Loucy (cell line): ENCODE results near the gene ELMO1.

Experiments
- H2AFZ ChIP-seq: fragments of 200-600 bp; sonication (generic); 2 replicates; pipeline ENCODE4 v1.6.0; 2016; ENCODE audit warnings: antibody characterized with exemption, mild to moderate bottlenecking, low read length, moderate library complexity
- H3F3A ChIP-seq: fragments of 200-600 bp; 2 replicates; pipeline ENCODE4 v1.6.0; 2016; ENCODE audit warnings: antibody characterized with exemption, low read depth, mild to moderate bottlenecking
- H3K27me3 ChIP-seq: fragments of 200-600 bp; sonication (generic); 2 replicates; pipeline ENCODE4 v1.6.1; 2014; ENCODE audit warnings: low read length, mild to moderate bottlenecking; ENCODE audit not compliant: insufficient read depth, poor library complexity, severe bottlenecking
- H3K36me3 ChIP-seq: fragments of 200-600 bp; sonication (generic); 2 replicates; pipeline ENCODE4 v1.6.1; 2016; ENCODE audit warnings: low read length; ENCODE audit not compliant: insufficient read depth
- H3K4me1 ChIP-seq: fragments of 200-600 bp; sonication (generic); 2 replicates; pipeline ENCODE4 v1.5.1; 2014; ENCODE audit warnings: low read length, mild to moderate bottlenecking; ENCODE audit not compliant: insufficient read depth, poor library complexity, severe bottlenecking
- H3K4me2 ChIP-seq: fragments of 200-600 bp; sonication (generic); 2 replicates; pipeline ENCODE4 v1.6.0; 2014; ENCODE audit warnings: antibody characterized with exemption, low read length, low read depth, mild to moderate bottlenecking; ENCODE audit not compliant: poor library complexity, severe bottlenecking
- H3K4me3 ChIP-seq: fragments of 200-600 bp; sonication (generic); 2 replicates; pipeline ENCODE4 v1.5.1; 2014; ENCODE audit warnings: low read length, mild to moderate bottlenecking, mixed read lengths; ENCODE audit not compliant: poor library complexity, severe bottlenecking
- H3K79me2 ChIP-seq: fragments of 200-600 bp; sonication (generic); 2 replicates; pipeline ENCODE4 v1.6.1; 2014; ENCODE audit warnings: low read length; ENCODE audit not compliant: insufficient read depth
- H3K9ac ChIP-seq: fragments of 200-600 bp; sonication (generic); 2 replicates; pipeline ENCODE4 v1.6.0; 2014; ENCODE audit warnings: mild to moderate bottlenecking, low read depth, low read length, moderate library complexity; ENCODE audit not compliant: poor library complexity, severe bottlenecking
- H3K9me2 ChIP-seq: fragments of 200-600 bp; sonication (generic); replicated peaks from 2 replicates; pipeline ENCODE4 v1.6.1; 2016; ENCODE audit warnings: low read depth, low read length, mixed read lengths
- H3K9me3 ChIP-seq: fragments of 200-600 bp; sonication (generic); 2 replicates; pipeline ENCODE4 v1.6.1; 2014; ENCODE audit warnings: mild to moderate bottlenecking, antibody characterized with exemption, low read length, low read depth; ENCODE audit not compliant: insufficient read depth
- H4K20me1 ChIP-seq: fragments of 200-600 bp; sonication (generic); 2 replicates; pipeline ENCODE4 v1.6.0; 2014; ENCODE audit warnings: antibody characterized with exemption, low read length, mild to moderate bottlenecking; ENCODE audit not compliant: insufficient read depth, poor library complexity, severe bottlenecking
- CTCF ChIP-seq: fragments of 200-600 bp; sonication (generic); conservative IDR thresholded peaks from 2 replicates; pipeline ENCODE4 v1.5.1; 2014; ENCODE audit warnings: mild to moderate bottlenecking, antibody characterized with exemption, low read length
- EZH2phosphoT487 ChIP-seq: fragments of 200-600 bp; IDR thresholded peaks from 2 replicates; pipeline ENCODE4 v1.6.1; 2018; ENCODE audit warnings: antibody characterized with exemption, mild to moderate bottlenecking, moderate library complexity, borderline replicate concordance

Gene ELMO1

GRCh38 chr7:37330775-37331174, 117.9 kb downstream of the ELMO1 start:
- H3K9me2 ChIP-seq = no peaks in the 10 kb centered on the region
- TF ChIP-seq EZH2phosphoT487 (no peak), CTCF (no peak)
- no peak overlapping the region for H2AFZ ChIP-seq
- H4K20me1 ChIP-seq = peaks cover 40% of the 10 kb centered on the region
- H3K36me3 ChIP-seq = peaks cover 56% of the 10 kb centered on the region
- no peak overlapping the region for H3K4me3 ChIP-seq
- H3K9ac ChIP-seq = no peak overlapping the region
- peaks cover 97% of the 10 kb centered on the region for H3K79me2 ChIP-seq
- H3K4me2 ChIP-seq = no peak overlapping the region
- no peaks in the 10 kb centered on the region for H3K27me3 ChIP-seq
- H3K4me1 ChIP-seq = peaks cover 26% of the 10 kb centered on the region
- peaks cover 15% of the 10 kb centered on the region; the same call in 1 of the 2 replicates for H3K9me3 ChIP-seq
- no peaks in the 10 kb centered on the region for H3F3A ChIP-seq

- TF ChIP-seq CTCF = no peak
- no peak for TF ChIP-seq EZH2phosphoT487
- H3K36me3 ChIP-seq = peaks cover 64% of the 10 kb centered on the region
- peaks cover 97% of the 10 kb centered on the region for H3K79me2 ChIP-seq
Observed at GRCh38 chr7:37329940-37330339, 118.7 kb downstream of the ELMO1 start.

GRCh38 chr7:37327288-37327687, 121.4 kb downstream of the ELMO1 start:
- no peak overlapping the region for H3K9ac ChIP-seq
- peaks cover 36% of the 10 kb centered on the region for H4K20me1 ChIP-seq
- H2AFZ ChIP-seq = no peak overlapping the region
- H3K27me3 ChIP-seq = no peaks in the 10 kb centered on the region
- no peak overlapping the region for H3K4me2 ChIP-seq
- H3K4me3 ChIP-seq = no peak overlapping the region
- no peak for TF ChIP-seq CTCF
- no peak for TF ChIP-seq EZH2phosphoT487
- H3K79me2 ChIP-seq = peaks cover 95% of the 10 kb centered on the region
- no peaks in the 10 kb centered on the region for H3F3A ChIP-seq
- H3K9me2 ChIP-seq = no peaks in the 10 kb centered on the region
- H3K36me3 ChIP-seq = peaks cover 68% of the 10 kb centered on the region
- H3K4me1 ChIP-seq = peaks cover 4% of the 10 kb centered on the region
- H3K9me3 ChIP-seq = peaks cover 15% of the 10 kb centered on the region; the same call in 1 of the 2 replicates

More at GRCh38 chr7:37329940-37330339, 118.7 kb downstream of the ELMO1 start:
- Histone ChIP-seq H3K4me2 (no peak overlapping the region), H3K9ac (no peak overlapping the region), H3K9me2 (no peaks in the 10 kb centered on the region), H3F3A (no peaks in the 10 kb centered on the region), H3K9me3 (peaks cover 15% of the 10 kb centered on the region; the same call in 1 of the 2 replicates), H3K4me1 (peaks cover 19% of the 10 kb centered on the region), H2AFZ (no peak overlapping the region), H4K20me1 (peaks cover 44% of the 10 kb centered on the region), H3K4me3 (no peak overlapping the region), H3K27me3 (no peaks in the 10 kb centered on the region)
